GM12878 (cell line): ENCODE results near the gene CD40LG. TPM values are rescaled to one million over a fixed set of nuclear protein-coding genes. Genes with fewer than 3 reads are reported as not detected.

ENCODE experiments used
- ATAC-seq: fragments of 200-7000 bp; cut with Tn5 transposase; 3 replicates; pipeline ENCODE4 v1.9.1; 2020; ENCODE audit warnings: mild to moderate bottlenecking, moderate library complexity
- BruUV-seq: library from RNA; stranded (reverse); fragments of 400-500 nt; replicated peaks from 2 replicates; lab custom pipeline; 2021; lab: Mats Ljungman, UMichigan
- CTCF ChIA-PET: fragments of 300-600 bp; sonication (Branson Sonifier 250); formaldehyde crosslinking; extraction: SDS; loops from one replicate; lab custom pipeline; 2021; ENCODE audit warnings: inconsistent platforms; lab: Yijun Ruan, JAX
- POLR2A ChIA-PET: fragments of 350-600 bp; formaldehyde crosslinking; extraction: SDS; loops from one replicate; lab custom pipeline; 2021; ENCODE audit warnings: inconsistent platforms; lab: Charles Lee
- RAD21 ChIA-PET: fragments of 300-600 bp; sonication (Branson Sonifier 250); formaldehyde crosslinking; loops from one replicate; lab custom pipeline; 2023; ENCODE audit warnings: antibody characterized with exemption; ENCODE audit not compliant: unreplicated experiment; lab: Charles Lee
- SMC1A ChIA-PET: fragments of 300-600 bp; sonication (Branson Sonifier 250); formaldehyde crosslinking; loops from one replicate; lab custom pipeline; 2023; ENCODE audit not compliant: unreplicated experiment, uncharacterized antibody; lab: Charles Lee
- DNase-seq: peaks from one replicate; pipeline ENCODE4 v3.0.0-alpha.2; 2011; ENCODE audit warnings: low read depth, low spot score
- FAIRE-seq: peaks from 3 replicates; lab custom pipeline; 2011; peaks lifted over from hg19 to GRCh38; lab: Jason Lieb, UNC
- H2AFZ ChIP-seq: 2 replicates; pipeline ENCODE4 v1.6.0; 2011; ENCODE audit warnings: low read depth, low read length, control low read depth; ENCODE audit not compliant: control insufficient read depth
- H3K27ac ChIP-seq: 2 replicates; pipeline ENCODE4 v1.5.1; 2011; ENCODE audit warnings: control low read depth; ENCODE audit not compliant: control insufficient read depth, insufficient read depth
- H3K27me3 ChIP-seq, 2 experiments: replicated peaks in 1 of 2; 2 replicates each; pipeline versions ENCODE4 v1.6.0 to v1.6.1; 2011; ENCODE audit warnings: low read length in 1 of 2; ENCODE audit not compliant: control insufficient read depth in 2 of 2, insufficient read depth in 2 of 2
- H3K36me3 ChIP-seq, 2 experiments: 2 replicates each; pipeline ENCODE4 v1.5.1; 2011; ENCODE audit warnings: low read length in 1 of 2; ENCODE audit not compliant: control insufficient read depth in 2 of 2, insufficient read depth in 2 of 2
- H3K4me1 ChIP-seq: 2 replicates; pipeline ENCODE4 v1.6.1; 2011; ENCODE audit warnings: mild to moderate bottlenecking, low read length, moderate library complexity, mixed read lengths; ENCODE audit not compliant: control insufficient read depth, insufficient read depth
- H3K4me2 ChIP-seq: 2 replicates; pipeline ENCODE4 v1.6.0; 2011; ENCODE audit warnings: control low read depth; ENCODE audit not compliant: control insufficient read depth, insufficient read depth
- H3K4me3 ChIP-seq: fragments of 200-600 bp; sonication (generic); 2 replicates; pipeline ENCODE4 v1.5.1; 2016
- H3K79me2 ChIP-seq: 2 replicates; pipeline ENCODE4 v1.6.0; 2011; ENCODE audit warnings: low read length; ENCODE audit not compliant: control insufficient read depth, insufficient read depth
- H3K9ac ChIP-seq: 2 replicates; pipeline ENCODE4 v1.8.0; 2011; ENCODE audit warnings: low read length, control low read depth, mixed read lengths; ENCODE audit not compliant: control insufficient read depth, insufficient read depth
- H3K9me3 ChIP-seq: replicated peaks from 3 replicates; pipeline ENCODE4 v1.5.1; 2011; ENCODE audit warnings: mild to moderate bottlenecking, low read length; ENCODE audit not compliant: control insufficient read depth, insufficient read depth
- H4K20me1 ChIP-seq: 2 replicates; pipeline ENCODE4 v1.6.0; 2011; ENCODE audit not compliant: control insufficient read depth, insufficient read depth
- CBFB ChIP-seq: IDR thresholded peaks from 2 replicates; pipeline ENCODE4 v1.6.1; 2016; ENCODE audit warnings: antibody characterized with exemption, low read depth
- HDGF ChIP-seq: fragments of 450-650 bp; IDR thresholded peaks from 2 replicates; pipeline ENCODE4 v1.6.1; 2016; ENCODE audit warnings: antibody characterized with exemption
- MTA3 ChIP-seq: IDR thresholded peaks from 2 replicates; pipeline ENCODE4 v1.6.1; 2012; ENCODE audit warnings: low read length, inconsistent platforms, borderline replicate concordance
- MXI1 ChIP-seq: fragments of 150-350 bp; IDR thresholded peaks from 2 replicates; pipeline ENCODE4 v1.6.1; 2011; ENCODE audit warnings: low read depth, mild to moderate bottlenecking, inconsistent platforms, low read length, improper control_type of control experiment
- NFIC ChIP-seq: IDR thresholded peaks from 2 replicates; pipeline ENCODE4 v1.6.1; 2012; ENCODE audit warnings: low read depth, mild to moderate bottlenecking, inconsistent platforms, low read length, moderate library complexity
- TCF3 ChIP-seq: IDR thresholded peaks from 2 replicates; pipeline ENCODE4 v1.6.1; 2012; ENCODE audit warnings: low read depth, mild to moderate bottlenecking, low read length, borderline replicate concordance; ENCODE audit not compliant: insufficient read depth
- WGBS: methylation state at CpG from one replicate; pipeline ENCODE4 v1.1.6; 2016; ENCODE audit warnings: low lambda C conversion rate; ENCODE audit not compliant: insufficient replicate concordance, insufficient coverage; ENCODE audit errors: missing lambda C conversion rate; 5-methylcytosine and 5-hydroxymethylcytosine counted together
- in situ Hi-C: fragments of 300-500 bp; cut with MboI; formaldehyde crosslinking; loops from 9 replicates; pipeline ENCODE4 v1.14.3; 2018; ENCODE audit warnings: mixed read lengths
- intact Hi-C: fragments of 100-400 bp; cut with micrococcal nuclease; formaldehyde crosslinking; loops from one replicate; pipeline ENCODE4 v1.14.2; 2022; ENCODE audit not compliant: unreplicated experiment
- polyA plus RNA-seq, 11 experiments: library from polyadenylated mRNA; depleted of rRNA in 4 of 11; unstranded in 6 of 11; stranded (reverse) in 5 of 11; fragments of >200 nt; fragmentation: Nextera tagmentation in 4 of 11; fragmentation: Illumina TruSeq in 1 of 11; extraction: Ambion mirVana in 4 of 11; extraction: Trizol in 1 of 11; gene quantifications; 1 replicate in 1 of 11; 2 replicates in 10 of 11; pipeline versions ENCODE4 v1.2.1 to v1.2.3, GENCODE V29; 2011 to 2016; ENCODE audit warnings: inconsistent platforms in 2 of 11, missing spikeins in 2 of 11, low read depth in 1 of 11
- total RNA-seq, 4 experiments: library from RNA; depleted of rRNA in 3 of 4; stranded (reverse); fragments of >200 nt in 3 of 4; fragmentation: Illumina TruSeq in 1 of 4; extraction: Trizol in 1 of 4; gene quantifications; 2 replicates each; pipeline versions ENCODE4 v1.2.1 to v1.2.3, GENCODE V29; 2013 to 2021
- TF ChIP-seq, protein P1 (sequence below): fragments of 450-650 bp; IDR thresholded peaks from 2 replicates; pipeline ENCODE4 v1.6.1; 2016; ENCODE audit warnings: mild to moderate bottlenecking
- TF ChIP-seq, protein P2 (sequence below): IDR thresholded peaks from 2 replicates; pipeline ENCODE4 v1.6.1; 2011; ENCODE audit warnings: mild to moderate bottlenecking, low read depth, low read length, moderate library complexity; ENCODE audit not compliant: insufficient replicate concordance
- TF ChIP-seq, protein P3 (sequence below): fragments of 450-650 bp; IDR thresholded peaks from 2 replicates; pipeline ENCODE4 v1.6.1; 2017; ENCODE audit warnings: mild to moderate bottlenecking, low read depth, inconsistent platforms; ENCODE audit not compliant: poor library complexity, severe bottlenecking

The CD40LG gene
- total and polyA plus RNA-seq, 10 of the 15 experiments (the other 5 are each of a cell fraction or from before 2014, with no cell fraction given), result 0.04 to 0.21 (median 0.11) TPM; not detected in 6

DNA sequence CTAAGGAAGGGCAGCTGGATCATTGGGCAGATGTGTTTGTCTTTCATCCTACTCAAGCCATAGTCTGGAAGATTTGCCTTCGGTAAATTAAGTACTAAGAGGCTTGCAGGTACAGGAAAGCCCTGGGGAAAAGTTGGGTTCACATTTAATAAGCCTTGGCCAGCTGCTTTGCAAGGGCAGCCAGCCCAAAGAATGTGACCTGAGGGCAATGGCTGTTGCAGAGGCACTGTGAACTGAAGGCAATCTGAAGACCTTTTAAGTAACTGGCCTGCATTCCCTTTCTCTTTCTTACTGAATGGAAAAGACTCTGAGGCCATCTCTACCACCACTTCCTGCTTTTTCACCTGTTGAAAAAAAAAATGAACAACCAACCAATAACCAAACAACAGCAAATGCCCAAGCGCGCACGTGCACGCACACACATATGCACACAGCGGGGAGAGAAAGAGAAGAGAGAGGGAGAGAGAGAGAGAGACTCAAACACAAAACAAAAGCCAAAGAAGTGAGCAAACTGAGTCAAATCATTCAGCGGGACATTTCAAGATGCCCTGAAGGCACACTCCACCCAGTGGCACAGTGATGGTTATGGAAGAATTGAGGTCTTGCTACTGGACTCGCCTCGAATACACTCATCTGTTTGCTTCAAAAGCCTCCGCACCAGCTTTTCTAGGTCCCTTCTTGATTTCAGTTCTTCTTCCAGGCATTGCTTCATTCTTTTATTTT lies 19.6 kb downstream of the CD40LG start:
- Histone ChIP-seq H2AFZ (no peak overlapping the region), H3K4me3 (no peak overlapping the region), H3K79me2 (no peaks in the 10 kb centered on the region), H3K9ac (no peak overlapping the region), H3K9me3 (peaks cover 3% of the 10 kb centered on the region; the same call in 2 of the 3 replicates), H4K20me1 (no peaks in the 10 kb centered on the region), H3K4me2 (no peak overlapping the region), H3K36me3 (no peaks in the 10 kb centered on the region), H3K27me3 (no peaks in the 10 kb centered on the region), H3K27ac (no peak overlapping the region), H3K4me1 (peaks cover 29% of the 10 kb centered on the region)
- intact Hi-C loops, result no loop called here
- ChIA-PET CTCF (no interaction called here), RAD21 (no interaction called here), SMC1A (no interaction called here), POLR2A (no interaction called here)
- in situ Hi-C loops, result no loop called here
- TF ChIP-seq HDGF, result no peak
- no peak for TF ChIP-seq CBFB
- TF ChIP-seq, protein P1, sequence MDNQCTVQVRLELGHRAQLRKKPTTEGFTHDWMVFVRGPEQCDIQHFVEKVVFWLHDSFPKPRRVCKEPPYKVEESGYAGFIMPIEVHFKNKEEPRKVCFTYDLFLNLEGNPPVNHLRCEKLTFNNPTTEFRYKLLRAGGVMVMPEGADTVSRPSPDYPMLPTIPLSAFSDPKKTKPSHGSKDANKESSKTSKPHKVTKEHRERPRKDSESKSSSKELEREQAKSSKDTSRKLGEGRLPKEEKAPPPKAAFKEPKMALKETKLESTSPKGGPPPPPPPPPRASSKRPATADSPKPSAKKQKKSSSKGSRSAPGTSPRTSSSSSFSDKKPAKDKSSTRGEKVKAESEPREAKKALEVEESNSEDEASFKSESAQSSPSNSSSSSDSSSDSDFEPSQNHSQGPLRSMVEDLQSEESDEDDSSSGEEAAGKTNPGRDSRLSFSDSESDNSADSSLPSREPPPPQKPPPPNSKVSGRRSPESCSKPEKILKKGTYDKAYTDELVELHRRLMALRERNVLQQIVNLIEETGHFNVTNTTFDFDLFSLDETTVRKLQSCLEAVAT, result no peak
- TF ChIP-seq, protein P2, sequence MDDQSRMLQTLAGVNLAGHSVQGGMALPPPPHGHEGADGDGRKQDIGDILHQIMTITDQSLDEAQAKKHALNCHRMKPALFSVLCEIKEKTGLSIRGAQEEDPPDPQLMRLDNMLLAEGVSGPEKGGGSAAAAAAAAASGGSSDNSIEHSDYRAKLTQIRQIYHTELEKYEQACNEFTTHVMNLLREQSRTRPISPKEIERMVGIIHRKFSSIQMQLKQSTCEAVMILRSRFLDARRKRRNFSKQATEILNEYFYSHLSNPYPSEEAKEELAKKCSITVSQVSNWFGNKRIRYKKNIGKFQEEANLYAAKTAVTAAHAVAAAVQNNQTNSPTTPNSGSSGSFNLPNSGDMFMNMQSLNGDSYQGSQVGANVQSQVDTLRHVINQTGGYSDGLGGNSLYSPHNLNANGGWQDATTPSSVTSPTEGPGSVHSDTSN, result no peak
- TF ChIP-seq MXI1, result no peak
- TF ChIP-seq MTA3, result no peak
- TF ChIP-seq NFIC, result no peak
- TF ChIP-seq, protein P3, sequence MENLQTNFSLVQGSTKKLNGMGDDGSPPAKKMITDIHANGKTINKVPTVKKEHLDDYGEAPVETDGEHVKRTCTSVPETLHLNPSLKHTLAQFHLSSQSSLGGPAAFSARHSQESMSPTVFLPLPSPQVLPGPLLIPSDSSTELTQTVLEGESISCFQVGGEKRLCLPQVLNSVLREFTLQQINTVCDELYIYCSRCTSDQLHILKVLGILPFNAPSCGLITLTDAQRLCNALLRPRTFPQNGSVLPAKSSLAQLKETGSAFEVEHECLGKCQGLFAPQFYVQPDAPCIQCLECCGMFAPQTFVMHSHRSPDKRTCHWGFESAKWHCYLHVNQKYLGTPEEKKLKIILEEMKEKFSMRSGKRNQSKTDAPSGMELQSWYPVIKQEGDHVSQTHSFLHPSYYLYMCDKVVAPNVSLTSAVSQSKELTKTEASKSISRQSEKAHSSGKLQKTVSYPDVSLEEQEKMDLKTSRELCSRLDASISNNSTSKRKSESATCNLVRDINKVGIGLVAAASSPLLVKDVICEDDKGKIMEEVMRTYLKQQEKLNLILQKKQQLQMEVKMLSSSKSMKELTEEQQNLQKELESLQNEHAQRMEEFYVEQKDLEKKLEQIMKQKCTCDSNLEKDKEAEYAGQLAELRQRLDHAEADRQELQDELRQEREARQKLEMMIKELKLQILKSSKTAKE, result no peak
- no peak for TF ChIP-seq TCF3
- 84% methylated on average over 10 of the region's 10 CpGs for WGBS
- FAIRE-seq, result no peak
- no peak for ATAC-seq
- no TSS peak for BruUV-seq
- DNase-seq, result no peak
